GOT3 (cell line): ENCODE data around the gene VRTN.
"Not testable (repeated sequence)": the region's sequence is repeated elsewhere in the genome, so short reads cannot be mapped to it uniquely, and the experiment has no call there.

Experiments
- DNase-seq: peaks from one replicate; lab custom pipeline; 2025; ENCODE audit warnings: mixed read lengths; lab: John Stamatoyannopoulos, UW

VRTN gene

DNA sequence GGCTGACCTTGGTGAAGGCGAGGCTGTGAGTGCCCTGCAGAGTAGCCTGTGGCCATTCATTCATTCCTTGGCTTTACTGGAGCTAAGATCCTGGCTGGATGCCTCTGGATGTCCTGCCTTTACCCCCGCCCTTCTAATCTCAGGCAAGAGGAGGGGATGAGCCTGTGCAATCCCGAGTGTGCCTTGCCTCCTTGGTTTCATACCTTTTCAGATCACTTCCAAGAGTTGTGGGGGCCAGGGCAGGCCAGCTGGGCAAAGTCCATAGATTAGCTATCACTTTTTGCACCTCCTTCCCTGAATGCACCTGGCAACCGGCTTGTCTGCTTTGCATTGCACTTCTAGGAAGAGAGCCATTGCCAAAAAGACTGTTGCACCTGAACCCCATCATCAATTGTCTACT is 1.5 kb downstream of the VRTN start:
- DNase-seq, result no peak

DNA sequence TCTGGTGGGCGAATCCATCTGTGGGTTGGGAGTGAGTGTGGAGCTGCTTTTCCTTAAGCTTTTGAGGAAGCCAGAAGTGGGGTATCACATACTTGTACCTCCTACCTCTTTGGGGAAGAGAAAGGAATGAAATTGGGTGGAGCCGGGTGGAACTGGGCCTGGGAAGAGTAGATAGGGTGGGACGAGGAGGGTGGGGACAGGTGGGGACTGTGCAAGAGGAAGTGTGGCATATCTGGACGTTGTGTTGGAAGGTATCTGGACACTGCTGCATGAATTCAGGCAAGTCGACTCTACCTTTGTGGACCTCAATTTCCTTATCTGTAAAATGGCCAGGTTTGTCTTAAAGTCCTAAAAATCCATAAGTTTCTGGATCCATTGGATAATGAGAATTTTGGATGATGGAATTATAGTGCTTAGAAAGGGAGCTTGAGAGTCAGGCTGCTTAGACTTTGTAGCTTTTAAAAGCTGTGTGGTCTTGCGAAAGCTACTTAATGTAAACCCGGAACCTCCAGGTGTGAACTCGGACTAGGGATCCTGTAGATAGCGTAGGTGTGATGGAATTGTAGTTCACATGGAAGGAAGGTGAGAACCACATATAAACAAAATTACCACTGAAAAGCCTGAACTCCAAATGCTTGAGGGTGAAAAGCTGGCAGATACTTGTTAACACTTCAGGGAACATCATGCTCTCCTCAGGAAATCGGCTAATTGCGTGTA is 2.1 kb downstream of the VRTN start:
- no peak for DNase-seq

DNA sequence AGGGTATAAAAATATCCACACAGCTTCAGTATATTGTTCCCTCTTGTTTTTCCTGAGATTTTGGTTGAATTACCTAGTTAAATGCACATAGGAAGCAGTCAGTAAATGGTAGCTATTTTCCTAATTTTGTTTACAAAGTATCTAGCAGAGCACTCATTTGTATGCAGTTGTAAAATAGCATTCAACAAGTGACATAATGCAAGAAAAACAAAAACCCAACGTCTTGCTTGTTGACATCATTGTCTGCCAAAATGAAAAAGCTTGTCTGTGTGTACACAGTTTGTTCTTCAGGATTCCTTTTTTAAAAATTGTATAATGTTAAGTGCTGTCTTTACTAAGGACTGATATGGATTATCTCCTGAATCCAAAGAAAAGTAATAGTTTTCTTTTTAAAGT is 2.7 kb downstream of the VRTN start:
- no peak for DNase-seq

DNA sequence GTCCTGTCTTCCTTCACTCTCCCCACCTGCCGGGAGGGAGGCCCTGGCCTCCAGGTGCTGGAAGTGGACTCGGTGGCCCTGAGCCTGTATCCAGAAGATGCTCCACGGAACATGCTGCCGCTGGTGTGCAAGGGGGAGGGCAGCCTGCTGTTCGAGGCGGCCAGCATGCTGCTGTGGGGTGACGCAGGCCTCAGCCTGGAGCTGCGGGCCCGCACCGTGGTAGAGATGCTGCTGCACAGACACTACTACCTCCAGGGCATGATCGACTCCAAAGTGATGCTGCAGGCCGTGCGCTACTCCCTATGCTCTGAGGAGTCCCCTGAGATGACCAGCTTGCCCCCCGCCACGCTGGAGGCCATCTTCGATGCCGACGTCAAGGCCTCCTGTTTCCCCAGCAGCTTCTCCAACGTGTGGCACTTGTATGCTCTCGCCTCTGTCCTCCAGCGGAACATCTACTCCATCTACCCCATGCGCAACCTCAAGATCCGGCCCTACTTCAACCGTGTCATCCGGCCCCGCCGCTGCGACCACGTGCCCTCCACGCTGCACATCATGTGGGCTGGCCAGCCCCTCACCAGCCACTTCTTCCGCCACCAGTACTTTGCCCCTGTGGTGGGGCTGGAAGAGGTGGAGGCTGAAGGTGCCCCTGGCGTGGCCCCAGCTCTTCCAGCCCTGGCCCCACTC is 8.8 kb downstream of the VRTN start:
- DNase-seq, result no peak

DNA sequence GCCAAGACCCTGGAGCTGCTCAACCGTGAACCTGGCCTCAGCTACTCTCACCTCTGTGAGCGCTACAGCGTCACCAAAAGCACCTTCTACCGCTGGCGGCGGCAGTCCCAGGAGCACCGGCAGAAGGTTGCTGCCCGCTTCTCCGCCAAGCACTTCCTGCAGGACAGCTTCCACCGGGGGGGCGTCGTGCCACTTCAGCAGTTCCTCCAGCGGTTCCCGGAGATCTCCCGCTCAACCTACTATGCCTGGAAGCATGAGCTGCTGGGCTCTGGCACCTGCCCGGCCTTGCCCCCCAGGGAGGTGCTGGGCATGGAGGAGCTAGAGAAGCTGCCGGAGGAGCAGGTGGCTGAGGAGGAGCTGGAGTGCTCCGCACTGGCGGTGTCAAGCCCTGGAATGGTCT is 9.3 kb downstream of the VRTN start:
- no peak for DNase-seq

DNA sequence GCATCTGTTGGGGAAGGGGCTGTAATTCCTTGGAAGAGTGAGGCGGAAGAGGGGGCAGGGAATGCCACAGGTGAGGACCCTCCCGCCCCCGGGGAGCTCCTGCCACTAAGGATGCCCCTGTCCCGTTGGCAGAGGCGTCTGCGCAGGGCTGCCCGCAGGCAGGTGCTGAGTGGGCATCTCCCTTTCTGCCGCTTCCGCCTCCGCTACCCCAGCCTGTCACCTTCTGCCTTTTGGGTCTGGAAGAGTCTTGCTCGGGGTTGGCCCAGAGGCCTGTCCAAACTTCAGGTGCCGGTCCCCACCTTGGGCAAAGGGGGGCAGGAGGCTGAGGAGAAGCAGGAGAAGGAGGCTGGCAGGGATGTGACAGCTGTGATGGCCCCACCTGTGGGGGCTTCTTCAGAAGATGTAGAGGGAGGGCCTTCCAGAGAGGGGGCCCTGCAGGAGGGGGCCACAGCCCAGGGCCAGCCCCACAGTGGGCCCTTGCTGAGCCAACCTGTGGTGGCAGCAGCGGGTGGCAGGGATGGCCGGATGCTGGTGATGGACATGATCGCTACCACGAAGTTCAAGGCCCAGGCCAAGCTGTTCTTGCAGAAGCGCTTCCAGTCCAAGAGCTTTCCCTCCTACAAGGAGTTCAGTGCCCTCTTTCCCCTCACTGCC is 10.0 kb downstream of the VRTN start:
- DNase-seq, result no peak

DNA sequence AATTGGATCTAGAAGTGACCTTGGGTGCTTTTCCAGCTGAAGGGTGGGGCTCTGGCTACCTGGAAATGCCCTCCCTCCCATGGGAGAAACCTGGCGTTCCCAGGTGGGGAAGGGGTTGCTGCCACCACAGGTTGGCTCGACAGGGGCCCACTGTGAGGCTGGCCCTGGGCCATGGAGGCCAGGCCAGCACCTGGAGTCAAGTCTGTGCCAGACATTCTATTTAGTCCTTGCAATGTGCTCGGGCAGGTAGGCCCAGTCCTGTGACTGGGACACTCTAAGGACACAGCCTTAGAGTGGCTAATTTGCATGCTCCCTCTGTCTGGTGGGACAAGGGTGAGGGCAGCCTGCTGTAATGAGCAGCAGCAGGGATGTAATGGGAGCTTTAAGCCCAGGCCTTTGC is 11.9 kb downstream of the VRTN start:
- DNase-seq, result no peak

DNA sequence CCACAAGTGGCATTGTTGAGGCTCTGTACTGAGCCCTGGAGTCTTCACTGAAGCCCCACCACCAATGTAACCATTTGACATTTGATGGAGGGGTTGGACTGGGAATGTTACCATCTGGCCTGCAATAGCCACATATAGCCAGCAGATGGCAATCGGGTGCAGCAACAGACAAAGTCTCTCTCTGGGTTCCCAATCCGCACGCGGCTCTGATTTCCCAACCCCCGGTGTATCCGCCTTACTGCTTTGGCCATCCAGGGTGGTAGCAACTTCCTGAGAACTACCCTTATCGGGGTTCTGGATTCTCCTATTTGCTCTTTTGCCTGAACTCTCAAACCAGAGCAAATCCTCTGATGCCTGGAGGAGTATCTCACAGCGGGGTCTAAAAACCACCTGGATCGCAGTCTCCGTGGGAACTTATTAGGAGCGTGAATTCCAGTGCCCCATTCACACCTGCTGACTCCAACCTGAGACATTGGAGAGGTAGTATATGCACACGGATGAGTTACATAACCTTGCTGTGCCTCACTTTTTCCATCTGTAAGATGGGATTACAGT is 14.2 kb downstream of the VRTN start:
- no peak for DNase-seq

DNA sequence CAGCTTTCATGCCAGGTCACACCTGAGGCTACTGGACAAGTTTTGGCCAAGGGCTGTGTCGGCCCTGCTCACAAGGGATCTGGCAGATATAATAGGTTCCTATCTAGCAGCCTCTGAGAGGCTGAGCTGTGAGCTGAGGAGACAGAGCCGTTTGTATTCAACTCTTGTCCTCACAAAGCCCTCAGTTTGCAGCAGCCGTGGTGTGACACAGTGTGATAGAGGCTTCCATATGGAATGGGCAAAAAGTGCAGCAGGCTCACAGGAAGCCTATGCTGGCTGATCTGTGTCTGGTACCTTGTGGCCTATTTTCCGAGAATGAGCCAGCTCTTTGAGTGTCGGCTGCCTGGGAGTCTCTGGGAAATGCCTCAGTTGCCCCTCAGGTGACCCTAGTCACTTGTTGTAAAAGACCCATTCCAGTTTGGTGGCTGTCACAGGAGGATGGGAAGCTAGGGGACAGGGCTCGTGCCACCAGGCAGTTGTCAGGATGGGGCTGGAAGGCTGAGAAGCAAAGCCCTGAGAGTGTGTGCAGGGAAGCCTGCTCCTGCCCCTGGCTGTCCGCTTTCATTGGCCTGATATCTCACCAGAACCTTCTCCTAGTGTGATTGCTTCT is 16.1 kb downstream of the VRTN start:
- no peak for DNase-seq

DNA sequence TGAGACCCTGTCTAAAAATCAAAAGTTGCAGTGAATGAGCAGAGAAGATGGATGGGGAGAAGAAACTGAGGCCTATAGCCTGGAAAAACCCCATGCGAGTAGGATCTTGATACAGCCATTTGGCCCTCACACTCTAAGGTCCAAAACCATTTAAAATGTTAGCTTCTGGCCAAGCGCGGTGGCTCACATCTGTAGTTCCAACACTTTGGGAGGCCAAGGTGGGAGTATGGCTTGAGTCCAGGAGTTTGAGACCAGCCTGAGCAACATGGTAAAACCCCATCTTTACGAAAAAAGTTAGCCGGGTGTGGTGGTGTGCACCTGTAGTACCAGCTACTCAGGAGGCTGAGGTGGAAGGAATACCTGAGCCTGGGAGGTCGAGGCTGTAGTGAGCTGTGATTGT is 19.8 kb downstream of the VRTN start:
- no peak for DNase-seq

DNA sequence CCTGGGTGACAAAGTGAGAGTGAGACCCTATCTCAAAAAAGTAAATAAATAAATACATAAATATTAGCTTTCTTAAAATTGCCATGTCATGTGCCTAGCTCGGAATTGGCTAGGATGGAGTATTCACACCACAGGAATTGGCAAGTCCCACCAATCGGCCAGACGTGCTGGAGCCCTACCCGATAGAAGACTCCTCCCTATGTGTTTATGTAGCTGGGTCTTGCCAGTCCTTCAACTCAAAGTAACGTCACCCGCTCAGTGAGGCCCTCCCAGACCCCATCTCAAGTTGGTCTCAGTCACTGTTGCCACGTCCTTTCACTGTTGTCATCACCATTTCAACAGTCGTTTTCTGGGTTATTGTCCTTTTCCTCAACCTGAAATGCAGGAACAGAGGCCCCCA is 20.2 kb downstream of the VRTN start:
- no peak for DNase-seq

DNA sequence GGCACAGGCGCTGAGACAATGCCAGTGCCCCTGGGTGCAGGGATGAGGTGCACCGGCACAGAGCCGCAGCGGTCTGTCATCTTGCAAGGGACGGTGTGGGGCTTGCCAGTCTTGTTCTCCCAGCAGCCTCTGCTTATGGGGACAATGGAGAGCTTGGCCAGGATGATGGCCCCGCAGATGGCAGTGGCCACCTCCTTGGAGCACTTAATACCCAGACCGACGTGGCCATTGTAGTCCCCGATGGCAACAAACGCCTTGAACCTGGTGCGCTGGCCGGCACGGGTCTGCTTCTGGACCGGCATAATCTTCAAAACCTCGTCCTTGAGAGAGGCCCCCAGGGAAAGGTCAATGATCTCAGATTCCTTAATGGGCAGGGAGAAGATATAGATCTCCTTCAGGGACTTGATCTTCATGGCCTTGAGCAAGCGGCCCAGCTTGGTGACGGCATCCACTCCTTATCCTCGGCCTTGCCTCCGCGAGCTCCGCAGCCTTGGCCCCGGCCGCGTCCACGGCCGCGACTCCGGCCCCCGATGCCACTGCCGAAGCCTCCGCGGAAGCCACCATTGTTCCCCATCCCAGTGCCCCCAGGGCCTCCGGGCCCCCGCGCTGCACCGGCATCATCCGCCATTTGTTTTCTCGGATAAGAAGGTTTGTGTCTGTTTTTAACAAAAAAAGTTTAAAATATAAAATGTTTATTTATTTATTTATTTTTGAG is 29.9 kb downstream of the VRTN start:
- DNase-seq, result no peak

DNA sequence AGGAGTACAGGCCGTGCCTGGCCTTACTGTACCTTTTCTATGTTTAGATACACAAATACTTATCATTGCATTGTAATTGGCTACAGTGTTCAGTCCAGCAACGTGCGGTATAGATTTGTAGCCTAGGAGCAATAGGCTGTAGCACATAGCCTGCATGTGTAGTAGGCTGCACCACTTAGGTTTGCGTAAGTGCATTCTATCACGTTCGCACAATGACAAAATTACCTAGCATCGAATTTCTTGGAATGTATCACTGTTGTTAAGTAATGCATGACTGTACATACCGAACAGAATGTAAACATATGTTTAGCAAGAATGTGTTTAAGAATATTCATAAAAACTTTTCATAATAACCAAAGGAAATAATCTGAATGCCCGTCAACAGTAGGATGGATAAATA is 31.9 kb downstream of the VRTN start:
- DNase-seq, result no peak

DNA sequence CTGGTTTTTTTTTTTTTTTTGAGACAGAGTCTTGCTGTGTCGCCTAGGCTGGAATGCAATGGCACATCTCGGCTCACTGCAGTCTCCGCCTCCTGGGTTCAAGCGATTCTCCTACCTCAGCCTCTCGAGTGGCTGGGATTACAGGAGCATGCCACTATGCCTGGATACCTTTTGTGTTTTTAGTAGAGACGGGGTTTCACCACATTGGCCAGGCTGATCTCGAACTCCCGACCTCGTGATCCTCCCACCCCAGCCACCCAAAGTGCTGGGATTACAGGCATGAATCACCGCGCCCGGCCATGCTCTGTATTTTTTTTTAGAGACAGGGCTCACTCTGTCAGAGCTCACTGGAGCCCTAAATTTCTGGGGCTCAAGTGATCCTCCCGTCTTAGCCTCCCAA is 32.6 kb downstream of the VRTN start:
- DNase-seq, result no peak

DNA sequence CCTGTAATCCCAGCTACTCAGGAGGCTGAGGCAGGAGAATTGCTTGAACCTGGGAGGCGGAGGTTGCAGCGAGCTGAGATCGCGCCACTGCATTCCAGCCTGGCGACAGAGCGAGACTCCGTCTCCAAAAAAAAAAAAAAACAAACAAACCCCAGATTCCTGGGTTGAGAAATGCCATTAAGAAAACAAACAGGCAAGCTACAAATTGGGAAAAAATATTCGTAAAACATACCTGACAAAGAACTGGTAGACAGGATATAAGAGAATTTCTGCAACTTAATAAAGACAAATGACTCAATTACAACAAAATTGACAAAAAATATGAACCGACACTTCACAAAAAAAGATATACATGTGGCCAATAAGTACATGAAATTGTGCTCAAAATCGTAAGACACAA is 33.3 kb downstream of the VRTN start:
- DNase-seq, result not testable (repeated sequence)

DNA sequence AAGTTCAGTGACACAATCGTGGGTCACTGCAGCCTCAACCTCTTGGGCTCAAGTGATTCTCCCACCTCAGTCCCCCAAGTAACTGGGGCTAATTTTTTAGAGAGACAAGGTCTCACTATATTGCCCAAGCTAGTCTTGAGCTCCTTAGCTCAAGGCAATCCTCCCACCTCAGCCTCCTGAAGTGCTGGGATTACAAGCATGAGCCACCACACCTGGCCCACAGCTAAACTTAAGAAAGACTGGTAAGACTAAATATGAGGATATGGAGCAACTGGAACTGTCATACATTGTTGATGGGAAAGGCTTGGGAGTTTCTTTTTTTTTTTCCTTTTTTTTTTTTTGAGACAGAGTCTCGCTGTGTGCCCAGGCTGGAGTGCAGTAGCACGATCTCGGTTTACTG is 34.0 kb downstream of the VRTN start:
- no peak for DNase-seq

DNA sequence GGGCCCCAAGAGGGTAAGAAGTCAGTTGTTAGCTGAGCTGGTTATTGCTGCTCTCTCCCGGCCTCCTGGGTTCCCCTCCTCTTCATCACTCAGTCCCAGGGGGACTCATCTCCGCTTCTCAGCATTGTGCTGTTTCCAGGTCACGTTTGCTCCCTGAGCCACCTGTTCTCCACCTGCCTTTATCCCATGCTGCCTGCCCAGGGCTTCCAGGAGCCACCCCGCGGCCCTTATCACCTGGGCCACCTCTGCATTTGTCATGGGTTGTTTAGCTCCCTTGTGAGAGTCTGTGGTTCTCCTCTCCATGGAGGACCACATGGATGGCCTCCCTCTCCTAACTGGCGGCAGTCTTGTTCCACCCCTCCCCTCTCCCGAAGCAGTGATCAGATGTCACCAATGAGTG is 41.7 kb downstream of the VRTN start:
- no peak for DNase-seq

DNA sequence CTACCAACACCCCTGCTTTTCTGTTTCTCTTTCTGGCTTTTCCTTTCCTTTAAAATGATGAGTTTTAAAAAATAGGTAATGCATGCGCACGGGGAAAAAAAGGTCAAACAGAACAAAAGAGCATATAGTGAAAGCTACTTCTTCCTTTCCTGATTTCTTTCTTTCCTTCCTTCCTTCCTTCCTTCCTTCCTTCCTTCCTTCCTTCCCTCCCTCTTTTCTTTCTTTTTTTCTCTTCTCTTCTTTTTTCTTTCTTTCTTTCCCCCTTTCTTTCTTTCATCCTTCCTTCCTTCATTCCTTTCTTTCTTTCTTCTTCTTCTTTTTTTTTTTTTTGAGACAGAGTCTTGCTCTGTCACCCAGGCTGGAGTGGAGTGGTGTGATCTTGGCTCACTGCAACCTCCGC is 42.2 kb downstream of the VRTN start:
- not testable (repeated sequence) for DNase-seq

DNA sequence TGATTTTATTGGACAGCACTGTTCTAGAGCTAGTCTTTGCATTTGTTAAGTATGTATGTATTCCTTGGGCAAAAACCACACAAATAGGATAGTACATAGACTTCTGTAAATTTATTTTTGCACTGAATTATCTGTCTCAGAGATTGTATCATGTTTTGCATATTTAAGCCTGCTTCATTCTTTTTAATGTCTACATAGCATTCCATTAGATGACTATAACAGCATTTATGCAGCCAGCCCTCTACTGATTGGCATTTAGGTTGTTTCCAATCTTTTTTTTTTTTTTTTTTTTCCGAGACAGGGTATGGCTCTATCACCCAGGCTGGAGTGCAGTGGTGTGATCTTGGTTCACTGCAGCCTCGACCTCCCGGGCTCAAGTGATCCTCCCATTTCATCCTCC is 43.2 kb downstream of the VRTN start:
- DNase-seq, result no peak

DNA sequence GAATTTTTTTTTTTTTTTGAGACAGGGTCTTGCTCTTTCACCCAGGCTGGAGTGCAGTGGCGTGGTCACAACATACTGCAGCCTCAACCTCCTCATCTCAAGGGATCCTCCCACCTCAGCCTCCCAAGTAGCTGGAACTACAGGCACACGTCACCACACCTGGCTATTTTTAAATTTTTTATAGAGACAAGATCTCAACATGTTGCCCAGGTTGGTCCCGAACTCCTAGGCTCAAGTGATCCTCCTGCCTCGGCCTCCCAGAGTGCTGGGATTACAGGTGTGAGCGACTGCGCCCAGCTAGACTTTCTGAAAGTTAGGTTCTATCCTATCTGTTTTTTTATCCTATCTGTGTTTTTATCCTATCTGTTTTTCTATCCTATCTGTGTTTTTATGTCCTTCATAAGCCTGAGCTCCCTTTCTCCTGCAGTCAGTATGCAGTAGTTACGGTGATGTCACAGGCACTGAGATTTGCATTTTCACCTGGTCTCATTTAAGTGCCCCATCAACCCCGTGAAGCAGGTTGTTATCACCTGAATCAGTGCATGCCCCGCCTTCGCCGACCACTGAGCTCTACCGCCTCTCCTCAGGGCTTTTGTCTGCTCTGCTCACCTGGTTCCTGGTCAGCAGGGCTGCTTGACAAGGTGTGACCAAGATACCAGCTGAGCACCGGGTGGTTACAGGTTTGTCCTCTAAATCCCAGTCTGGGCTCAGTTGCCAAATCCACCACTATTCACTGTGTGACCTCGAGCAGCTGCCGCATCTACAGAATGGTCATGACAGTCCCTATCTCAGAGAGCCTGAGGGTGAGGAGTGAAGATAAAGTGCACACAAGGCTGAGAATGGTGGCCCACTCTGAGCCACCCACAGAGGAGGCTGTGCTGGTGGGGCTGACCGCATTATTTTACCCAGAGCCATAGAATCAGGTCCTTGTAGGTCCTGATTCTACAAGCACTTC is 44.6 kb downstream of the VRTN start:
- DNase-seq, result no peak

DNA sequence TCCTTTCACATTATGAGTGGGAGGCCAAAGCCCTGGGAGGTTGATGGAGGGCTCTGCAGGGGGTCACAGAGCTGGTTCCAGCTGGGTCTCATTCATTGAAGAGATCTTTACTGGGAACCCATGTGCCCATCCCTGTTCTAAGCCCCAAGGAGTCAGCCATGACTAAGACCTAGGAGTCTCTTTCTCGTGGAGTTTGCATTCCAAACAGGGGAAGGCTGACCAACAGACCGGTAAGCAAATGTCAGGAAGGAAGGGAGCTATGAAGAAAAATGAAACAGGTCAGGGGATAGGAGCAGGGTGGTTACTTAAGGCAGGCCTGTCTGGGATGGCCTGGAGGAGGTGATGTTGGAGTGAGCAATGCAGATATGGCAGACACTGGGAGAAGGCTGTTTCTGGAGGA is 46.3 kb downstream of the VRTN start:
- no peak for DNase-seq
